OCI-LY3 (cell line): ENCODE results near the gene BHLHE23.

Experiments used
- EZH2phosphoT487 ChIP-seq: fragments of 200-600 bp; shearing (Covaris generic); IDR thresholded peaks from 2 replicates; pipeline ENCODE4 v1.6.1; 2018; ENCODE audit warnings: antibody characterized with exemption, mixed run types, low read depth
- TF ChIP-seq, protein P1 (sequence below): fragments of 200-600, 300-600 bp; sonication (generic); IDR thresholded peaks from 2 replicates; pipeline ENCODE4 v1.5.1; 2014; ENCODE audit warnings: antibody characterized with exemption, low read length, low read depth

DNA sequence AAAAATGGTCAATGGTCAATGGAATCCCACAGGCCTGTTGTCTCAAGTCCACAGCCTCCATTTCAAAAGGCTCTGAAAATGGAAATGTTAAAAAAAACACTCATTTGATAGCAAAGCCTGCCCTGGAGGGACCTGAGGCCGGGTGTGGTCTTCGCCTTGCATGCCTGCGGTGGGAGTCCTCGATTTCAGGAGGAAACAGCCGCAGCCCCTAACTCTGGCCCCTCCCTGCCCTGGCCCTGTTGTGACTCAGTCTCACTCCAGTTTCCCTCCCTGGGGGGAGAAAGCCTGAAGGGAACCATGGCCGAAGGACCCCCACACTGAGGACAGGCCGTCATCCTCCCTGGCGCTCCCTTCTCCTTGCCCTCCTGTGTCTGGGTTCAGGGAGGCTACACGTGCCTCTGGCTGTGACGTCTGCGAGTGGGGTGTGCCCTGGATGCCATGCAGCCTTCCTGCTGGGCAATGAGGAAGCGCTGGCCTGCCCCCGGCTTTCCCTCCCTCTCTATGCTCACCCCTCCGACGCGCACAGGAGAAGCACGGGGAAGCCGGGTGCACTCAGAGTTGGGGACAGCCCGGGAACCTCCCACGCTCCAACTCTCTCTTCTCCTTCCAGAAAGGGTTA is 9.2 kb downstream of the BHLHE23 start:
- TF ChIP-seq, protein P1, sequence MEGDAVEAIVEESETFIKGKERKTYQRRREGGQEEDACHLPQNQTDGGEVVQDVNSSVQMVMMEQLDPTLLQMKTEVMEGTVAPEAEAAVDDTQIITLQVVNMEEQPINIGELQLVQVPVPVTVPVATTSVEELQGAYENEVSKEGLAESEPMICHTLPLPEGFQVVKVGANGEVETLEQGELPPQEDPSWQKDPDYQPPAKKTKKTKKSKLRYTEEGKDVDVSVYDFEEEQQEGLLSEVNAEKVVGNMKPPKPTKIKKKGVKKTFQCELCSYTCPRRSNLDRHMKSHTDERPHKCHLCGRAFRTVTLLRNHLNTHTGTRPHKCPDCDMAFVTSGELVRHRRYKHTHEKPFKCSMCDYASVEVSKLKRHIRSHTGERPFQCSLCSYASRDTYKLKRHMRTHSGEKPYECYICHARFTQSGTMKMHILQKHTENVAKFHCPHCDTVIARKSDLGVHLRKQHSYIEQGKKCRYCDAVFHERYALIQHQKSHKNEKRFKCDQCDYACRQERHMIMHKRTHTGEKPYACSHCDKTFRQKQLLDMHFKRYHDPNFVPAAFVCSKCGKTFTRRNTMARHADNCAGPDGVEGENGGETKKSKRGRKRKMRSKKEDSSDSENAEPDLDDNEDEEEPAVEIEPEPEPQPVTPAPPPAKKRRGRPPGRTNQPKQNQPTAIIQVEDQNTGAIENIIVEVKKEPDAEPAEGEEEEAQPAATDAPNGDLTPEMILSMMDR, result no peak
- TF ChIP-seq EZH2phosphoT487, result no peak
